HG03439 (cell line): ENCODE data around the gene MARF1.
"Not testable (repeated sequence)": the region's sequence is repeated elsewhere in the genome, so short reads cannot be mapped to it uniquely, and the experiment has no call there.

Experiments used
- ATAC-seq: cut with Tn5 transposase; IDR thresholded peaks from one replicate; pipeline ENCODE4 v1.9.1; 2021; ENCODE audit warnings: mild to moderate bottlenecking, moderate library complexity; ENCODE audit not compliant: unreplicated experiment

Gene MARF1

DNA sequence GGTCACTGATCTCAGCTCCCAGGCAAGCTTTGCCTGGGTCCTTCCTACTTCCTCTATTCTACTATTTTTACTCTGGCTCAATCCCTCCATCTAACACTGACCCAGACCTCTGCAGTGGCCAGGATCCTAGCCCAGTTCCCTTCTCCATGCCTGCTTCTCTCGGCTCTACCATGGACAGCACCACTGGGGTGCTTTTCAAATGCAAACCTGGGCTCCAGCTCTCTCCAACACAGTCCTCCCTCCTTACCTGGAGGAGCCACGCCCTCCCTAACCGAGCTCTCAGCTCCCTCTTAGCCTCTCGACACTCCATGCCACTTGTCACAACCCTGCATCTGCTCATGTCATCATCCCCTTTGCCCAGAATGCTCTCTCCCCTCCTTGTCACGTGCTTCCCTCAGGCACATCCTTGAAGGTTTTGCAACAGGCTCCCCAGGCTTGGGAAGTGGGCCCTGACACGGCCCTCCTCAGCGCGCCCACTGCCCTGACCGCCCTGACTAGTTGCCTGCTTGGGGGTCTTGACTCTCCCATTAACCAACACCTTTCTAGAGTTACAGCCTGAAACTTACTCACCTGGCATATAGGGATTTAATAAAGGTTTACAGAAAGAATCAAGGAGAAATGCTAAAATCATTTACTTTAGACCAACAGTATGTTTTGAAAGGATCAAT lies 41.6 kb downstream of the MARF1 start:
- ATAC-seq = no peak

DNA sequence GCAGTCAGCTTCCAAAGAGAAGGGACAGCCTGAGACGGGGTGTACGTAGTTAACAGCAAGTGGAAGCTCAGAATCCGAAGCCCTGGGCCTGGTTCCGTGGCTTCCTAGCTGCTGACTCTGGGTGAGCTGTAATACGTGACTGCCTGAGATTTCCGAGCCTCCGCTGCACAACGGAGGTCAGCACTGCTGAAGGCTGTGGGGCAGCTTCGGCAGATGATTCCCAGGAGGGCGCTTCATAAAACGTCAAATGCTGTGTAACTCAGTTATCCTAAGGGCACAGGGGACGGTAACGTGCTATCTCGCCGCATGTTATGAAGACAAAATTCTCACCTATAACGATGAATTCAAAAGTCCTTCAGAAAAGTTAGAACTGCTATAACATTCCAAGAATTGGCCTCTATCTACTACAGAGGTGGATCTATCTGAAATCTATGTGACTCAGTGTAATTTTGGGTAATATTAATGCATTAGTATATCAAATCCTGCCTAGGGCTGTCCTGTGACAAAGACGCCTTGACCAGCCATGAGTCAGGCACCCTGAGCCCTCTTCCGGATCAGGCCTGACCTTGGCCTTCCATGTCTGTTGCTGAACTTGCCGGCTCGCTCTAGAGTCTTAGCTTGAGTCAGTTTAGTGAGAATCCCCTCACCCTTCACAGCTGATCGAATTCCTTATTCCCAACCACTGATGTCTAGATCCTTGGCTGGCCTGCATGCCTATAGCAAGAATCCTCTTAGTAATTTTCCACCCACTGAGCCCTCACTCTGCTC lies 43.5 kb downstream of the MARF1 start:
- ATAC-seq = no peak

DNA sequence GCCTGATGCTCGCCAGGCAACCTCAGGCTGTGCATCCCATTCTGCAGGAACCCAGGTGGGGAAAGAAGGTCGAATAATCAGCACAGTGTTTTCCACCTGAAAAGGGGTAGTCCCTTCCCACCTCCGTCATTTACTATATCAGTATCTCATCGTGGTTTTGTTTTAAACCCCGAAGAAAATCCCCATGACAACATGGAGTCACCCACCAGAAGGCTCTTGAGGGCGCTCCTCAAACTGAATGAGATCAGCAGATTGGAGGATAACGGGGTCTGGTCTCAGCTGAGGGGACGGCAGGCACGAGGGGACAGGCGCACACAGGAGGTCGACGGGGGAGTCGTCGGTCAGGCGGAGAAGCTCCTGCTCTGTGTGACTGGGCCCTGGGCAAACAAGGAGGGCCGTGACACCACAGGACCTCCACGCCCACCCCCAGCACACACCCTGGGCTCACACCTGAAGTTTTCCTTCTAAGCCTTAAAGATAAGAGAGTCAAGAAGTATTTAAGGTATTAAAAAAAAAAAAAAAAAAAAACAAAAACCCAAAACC lies 44.2 kb downstream of the MARF1 start:
- no peak for ATAC-seq

DNA sequence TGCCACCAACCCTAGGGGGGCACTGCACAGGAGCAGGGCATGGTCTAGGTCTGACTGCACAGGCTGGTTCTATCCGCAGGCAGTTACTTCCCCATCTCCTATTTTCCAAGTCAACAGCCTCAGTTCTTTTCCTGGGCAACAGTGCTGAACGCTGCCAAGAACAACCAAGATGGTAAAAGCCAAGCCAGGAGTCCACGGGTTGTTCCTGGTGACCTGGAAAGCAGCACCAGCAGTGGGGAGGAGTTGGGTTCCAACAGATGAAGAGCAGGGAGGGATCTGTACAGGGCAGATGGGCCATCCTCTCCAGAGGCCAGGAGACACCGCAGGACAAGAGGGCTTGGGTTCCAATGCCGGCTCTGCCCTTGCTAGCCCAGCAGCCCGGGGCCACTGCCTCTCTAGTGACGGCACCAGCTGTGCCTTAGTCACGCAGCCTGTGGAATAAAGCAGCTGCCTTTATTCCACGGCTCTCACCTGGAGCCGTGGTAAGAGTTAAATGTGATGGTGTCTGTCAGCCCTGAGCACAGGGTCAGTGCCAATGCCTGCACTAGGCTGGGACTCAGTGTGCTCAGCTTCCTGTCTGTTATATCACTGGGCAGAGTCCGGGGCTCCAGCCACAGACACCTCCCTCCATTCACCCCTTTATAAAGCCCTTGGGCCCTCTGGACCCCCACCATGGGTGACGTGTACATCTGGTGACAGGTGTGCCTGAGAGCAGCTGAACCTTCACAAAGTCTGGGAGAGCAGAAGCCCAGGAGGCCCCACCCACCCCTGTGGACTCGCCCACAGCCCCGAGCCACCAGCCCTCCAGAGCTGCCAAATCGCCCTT lies 44.9 kb downstream of the MARF1 start:
- ATAC-seq = no peak

DNA sequence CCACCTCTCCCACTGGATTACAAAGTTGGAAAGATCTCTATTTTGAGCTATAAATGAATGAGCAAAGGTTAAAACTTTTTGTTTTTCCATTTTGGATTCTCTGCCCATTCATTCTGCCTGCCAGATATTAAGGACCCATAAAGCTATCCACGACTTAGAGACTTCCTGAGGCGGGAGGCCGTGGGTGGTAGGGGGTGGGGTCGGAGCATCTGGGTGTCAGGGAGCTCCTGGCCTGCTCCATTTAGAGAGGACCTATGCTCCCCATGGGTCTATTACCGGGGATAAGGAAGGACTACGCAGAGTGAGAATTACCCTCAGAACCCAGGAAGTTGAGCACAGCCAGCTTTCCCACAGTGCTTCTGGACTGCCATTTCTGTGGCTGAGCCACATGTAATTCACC lies 45.8 kb downstream of the MARF1 start:
- ATAC-seq = no peak

DNA sequence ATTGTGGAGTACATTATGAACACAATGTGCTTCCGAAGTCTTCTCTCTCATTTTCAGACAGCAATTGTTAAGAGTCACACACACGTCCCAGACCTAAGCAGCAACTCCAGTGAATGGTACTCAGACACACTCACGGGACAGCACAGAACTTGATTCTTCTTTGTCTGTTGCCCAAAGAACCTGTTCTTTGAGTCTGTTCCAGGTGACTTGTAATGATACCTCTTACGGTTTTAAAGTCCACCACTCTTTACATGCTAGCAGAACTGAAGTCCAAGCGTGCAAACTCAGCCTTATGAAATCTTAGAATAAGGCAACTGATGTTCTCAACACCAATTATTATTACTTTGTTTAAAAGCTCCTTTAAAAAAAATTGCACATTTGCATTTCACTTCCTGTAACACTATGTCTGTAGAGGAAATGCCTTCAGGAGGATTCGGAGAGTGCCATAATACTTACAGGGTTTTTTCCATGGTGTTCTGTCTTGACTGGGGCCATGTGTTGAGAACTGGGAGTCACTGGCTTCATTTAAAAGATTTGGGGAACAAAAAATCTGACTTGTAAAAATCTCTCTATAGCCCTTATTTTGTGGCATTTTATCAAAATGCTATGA lies 48.1 kb downstream of the MARF1 start:
- ATAC-seq = no peak

DNA sequence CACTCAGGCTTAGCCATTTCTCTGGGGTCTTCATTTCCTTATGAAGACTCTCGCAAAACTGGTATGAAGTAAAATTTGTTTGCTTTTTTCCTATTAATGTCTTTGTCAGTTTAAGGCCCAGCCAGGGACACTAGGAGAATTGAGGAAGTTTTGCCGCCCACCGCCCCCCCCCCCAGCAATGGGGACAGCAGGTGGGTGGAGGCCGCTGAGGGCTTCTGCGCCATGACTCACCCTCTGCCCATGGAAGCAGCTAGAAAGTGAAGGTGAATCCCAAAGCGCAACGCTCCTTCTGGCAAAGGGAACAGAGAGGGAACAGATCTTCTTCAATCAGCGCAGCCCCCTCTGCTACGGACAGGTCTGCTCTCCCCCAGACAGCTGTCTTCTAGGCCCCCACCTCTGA lies 49.7 kb downstream of the MARF1 start:
- ATAC-seq = no peak

DNA sequence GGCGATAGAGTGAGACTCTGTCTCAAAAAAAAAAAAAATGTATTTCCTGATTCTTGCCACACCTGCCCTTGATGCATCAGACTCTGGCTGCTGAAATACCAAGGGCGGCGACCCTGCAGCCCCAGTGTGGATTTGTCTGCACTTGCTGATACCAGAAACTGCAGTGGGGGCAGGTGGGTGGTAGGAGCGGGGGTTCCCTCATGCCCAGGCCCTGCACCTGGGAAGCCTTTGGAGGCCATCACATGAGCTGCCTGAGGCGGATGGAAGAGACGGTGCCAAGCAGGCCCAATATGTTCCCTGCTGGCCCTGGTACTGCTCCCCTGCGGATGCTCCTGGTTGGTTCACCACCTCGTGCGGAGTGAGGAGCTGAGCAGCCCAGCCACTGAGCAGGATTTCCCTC lies 50.6 kb downstream of the MARF1 start:
- no peak for ATAC-seq

DNA sequence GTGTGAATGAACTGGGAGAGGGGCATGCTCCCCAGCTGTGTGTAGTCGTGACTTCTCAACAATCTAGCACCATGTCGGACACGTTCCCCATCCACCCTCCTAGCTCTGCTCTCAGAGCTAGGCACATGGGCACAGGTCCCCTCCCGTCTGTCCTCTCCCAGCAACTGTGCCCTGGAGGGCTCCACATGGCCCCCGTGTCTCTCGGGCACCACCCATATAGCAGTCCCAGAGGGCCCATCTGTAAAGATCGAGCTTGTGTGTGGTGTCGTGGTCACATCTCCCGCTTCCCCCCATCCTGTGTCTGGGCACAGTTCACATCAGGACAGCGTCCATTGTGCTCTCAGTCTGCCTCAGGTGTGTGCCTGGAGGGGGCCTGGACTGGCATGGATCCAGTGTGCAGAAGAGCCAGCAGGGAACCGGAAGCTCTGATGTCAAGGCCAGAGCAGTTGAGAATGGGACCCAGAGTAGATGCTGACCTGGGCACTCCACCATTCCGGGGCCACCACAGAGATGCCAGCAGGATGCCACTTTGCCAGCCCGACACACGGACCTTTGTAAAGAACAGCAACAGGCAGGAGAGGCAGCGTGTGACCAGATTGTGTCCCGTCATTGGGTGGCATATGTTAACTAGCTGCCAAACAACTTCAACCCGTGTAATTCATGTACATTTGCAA lies 55.7 kb downstream of the MARF1 start:
- ATAC-seq = no peak

DNA sequence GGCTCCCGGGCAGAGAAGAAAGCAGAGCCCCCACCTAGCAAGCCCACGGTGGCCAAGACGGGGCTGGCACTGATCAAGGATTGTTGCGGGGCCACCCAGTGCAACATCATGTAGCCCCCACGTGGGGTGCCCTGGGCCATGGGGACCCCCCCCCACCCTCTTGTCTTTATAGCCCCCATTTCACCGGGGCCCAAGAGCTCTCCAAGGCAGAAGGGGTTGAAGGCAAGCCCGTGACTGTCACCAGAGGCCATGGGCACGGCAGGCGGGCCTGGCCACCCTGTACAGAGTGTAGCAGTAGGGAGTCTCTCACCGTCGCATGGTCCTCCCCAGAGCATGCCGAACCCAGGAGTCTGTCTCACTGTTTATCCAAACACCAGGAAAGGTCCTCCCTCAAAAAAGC lies 56.2 kb downstream of the MARF1 start:
- ATAC-seq = no peak

DNA sequence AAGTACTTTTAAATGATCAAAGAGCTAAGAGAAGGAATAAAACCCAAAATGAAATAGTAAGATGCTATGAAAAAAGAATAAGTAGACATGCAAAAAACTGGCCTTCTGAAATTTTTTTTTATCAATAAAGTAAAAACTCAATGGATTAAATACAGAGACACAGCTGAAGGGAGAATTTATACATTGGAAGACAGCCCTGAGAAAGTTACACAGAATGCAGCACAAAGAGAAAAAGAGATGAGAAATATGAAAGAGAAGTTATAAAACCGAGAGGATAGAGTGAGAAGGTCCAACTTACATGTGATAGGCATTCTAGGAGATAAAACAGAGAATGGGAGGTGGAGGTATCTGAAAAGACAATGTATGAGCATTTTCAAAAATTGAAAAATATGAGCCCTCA lies 57.0 kb downstream of the MARF1 start:
- ATAC-seq = no peak

DNA sequence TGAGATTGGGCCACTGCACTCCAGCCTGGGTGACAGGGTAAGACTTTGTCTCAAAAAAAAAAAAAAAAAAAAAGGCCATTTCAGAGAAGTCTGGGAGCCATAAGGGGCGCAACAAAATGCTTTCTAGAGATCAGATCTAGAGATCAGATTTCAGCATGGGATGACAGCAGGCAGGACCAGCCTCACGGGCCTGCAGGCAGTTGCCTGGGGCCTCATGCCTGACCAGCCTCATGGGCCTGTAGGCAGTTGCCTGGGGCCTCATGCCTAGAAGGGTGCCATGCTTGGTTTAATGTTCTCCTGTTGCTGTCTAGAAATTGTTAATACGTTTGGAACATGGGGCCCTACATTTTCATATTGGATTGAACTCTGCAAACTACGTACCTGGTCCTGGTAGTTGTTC lies 59.4 kb downstream of the MARF1 start:
- no peak for ATAC-seq

DNA sequence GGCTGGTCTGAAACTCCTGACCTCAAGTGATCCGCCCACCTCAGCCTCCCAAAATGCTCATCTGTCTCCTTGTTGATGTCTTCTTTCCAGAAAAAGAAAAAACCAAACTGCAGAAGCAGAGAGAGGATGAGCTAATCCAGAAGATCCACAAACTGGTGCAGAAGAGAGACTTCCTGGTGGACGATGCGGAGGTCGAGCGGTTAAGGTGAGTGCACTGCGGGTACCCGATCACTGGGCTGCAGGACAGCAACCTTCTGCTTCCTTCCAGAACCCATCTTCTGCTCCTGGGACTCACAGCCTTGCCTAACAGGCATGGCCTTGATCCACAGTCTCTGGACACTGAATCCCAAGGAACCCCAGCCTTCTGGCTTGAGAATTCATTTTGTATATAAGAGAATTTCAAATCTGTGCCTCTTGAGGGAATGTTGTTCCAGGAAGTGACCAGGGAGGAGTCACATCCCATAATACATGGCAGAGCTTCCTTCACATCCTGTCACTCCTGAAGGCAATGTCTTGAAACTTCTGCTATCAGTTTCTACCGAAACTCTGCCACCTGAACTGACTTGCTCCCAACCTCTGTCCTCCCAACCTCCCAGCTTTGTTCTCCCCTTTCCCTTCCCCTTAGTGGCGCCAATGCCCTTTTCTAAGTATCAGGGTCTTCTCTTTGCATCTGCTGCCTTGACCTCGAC lies 61.7 kb downstream of the MARF1 start:
- no peak for ATAC-seq

DNA sequence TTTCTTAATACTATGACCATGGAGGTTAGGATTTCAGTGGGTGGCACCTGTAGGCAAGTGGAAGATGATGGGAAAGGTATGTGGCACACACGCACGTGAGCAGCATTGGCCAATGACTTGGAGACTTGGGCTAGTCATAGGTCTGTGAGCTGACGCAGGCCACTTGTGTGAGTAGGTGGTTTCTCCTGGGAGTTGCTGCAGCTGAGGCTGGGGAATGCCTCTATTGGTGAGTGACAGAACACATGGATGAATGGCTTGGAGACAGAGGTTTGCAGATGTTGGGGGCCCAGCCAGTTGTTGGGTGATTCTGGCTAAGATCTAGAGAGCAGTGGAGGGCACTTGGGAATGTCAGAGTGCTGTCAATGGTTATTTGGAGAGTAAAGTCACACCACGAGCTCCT lies 64.1 kb downstream of the MARF1 start:
- no peak for ATAC-seq

DNA sequence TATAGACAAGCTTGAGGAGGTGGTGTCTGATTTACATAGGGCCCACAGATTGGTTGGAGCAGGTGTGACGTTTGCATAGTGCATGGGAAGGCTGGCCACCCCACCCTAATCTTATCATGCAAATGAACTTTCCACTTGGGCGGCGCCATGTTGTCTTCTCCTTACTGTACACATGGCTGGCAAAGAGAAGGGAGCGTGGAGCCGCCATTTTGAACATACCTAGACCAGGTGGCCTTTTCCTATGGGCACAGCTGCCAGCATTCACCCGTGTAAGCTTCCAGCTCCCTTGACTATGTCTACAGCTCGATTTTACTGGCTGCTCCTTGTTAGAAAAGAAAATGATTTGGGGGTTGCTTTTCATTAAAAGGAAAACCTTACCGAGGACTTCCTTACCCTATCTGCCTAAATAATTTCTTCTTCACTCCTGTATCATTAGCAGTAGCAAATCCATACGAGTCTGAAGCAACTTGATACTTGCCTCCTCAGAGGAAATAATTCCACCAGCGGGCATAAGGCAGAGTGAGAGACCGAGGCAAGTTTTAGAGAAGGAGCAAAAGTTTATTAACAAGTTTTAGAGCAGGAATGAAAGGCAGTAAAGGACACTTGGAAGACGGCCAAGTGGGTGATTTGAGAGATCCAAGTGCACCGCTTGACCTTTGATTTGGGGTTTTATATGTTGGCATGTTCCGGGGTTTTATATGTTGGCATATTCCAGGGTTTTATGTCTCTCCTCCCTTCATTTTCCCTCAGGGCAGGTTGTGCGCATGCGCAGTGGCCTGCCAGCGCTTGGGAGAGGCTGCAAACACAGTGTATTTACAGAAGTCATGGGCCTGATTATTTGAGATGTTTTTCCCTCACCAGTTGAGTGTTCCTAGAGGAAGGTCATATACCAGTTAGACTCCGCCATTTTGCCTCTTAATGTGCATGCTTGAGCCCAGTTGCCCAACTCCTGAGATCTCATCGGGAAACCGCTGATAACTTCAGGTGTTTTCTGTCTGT lies 65.7 kb downstream of the MARF1 start:
- no peak for ATAC-seq

DNA sequence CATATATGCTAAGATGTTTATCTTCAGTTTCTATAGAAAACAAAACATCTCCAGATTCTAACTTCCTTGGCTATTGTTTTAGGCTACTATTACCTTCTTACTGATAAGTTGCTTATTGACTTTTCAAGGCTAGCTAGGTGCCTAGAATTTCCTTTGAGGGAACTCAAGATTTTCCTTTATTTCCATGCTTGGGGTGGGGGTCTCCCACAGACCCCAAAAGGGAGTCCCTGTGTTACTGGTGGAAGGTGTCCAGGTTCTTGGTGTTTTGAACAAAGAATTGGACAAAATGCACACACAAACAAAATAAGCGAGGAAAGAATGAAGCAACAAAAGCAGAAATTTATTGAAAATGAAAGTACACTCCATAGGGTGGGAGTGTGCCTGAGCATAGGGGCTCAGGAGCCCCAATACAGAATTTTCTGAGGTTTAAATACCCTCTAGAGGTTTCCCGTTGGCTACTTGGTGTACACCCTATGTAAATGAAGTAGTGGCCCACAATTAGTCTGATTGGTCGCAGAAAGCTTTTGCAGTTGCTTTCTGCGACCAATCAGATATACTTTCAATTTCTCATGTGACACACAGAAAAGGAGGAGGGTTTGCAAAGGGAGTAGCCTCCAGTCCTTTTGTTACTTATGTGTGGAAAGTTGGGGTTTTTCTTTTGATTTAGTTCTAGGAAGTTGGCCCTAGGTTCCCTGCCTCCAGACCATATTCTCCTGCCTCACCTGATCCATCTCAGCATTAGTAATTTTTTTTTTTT lies 67.5 kb downstream of the MARF1 start:
- no peak for ATAC-seq

DNA sequence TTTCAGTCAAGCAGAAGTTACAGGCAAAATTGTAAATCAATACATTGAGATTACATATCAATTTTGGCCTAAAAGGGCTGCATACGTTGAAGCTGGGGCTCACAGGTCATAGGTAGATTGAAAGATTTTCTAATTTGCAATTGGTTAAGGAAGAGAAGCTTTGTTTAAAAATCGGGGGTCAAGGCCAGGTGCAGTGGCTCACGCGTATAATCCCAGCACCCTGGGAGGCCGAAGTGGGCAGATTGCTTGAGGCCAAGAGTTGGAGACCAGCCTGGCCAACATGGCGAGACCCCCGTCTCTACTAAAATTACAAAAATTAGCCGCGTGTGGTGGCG lies 68.4 kb downstream of the MARF1 start:
- no peak for ATAC-seq

DNA sequence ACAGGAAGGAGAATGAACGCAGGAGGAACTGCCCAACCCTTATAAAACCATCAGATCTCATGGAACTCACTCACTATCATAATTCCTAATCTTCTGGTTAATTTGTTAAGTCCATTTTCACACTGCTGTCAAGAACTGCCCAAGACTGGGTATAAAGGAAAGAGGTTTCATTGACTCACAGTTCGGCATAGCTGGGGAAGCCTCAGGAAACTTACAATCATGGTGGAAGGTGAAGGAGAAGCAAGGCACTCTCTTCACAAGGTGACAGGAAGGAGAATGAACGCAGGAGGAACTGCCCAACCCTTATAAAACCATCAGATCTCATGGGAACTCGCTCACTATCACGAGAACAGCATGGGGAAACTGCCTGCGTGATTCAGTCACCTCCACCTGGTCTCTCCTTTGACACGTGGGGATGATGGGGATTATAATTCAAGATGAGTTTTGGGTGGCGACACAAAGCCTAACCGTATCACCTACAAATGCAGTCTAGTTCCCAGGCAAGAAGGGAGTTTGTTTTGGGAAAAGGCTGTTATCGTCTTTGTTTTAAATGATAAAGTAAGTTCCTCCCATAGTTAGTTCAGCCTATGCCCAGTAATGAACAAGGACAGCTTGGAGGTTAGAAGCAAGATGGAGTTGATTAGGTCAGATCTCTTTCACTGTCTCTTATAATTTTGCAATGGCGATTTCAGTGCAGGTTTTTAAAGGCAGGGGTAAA lies 68.9 kb downstream of the MARF1 start:
- not testable (repeated sequence) for ATAC-seq
